ENCODE results near the gene ZNF554. TPM values are rescaled to one million over a fixed set of nuclear protein-coding genes. Genes with fewer than 3 reads are reported as not detected.

ZNF554 gene
- total RNA-seq, 4 donors from 2014 or later = 0.70 to 5.1 (median 4.0) TPM

DNA sequence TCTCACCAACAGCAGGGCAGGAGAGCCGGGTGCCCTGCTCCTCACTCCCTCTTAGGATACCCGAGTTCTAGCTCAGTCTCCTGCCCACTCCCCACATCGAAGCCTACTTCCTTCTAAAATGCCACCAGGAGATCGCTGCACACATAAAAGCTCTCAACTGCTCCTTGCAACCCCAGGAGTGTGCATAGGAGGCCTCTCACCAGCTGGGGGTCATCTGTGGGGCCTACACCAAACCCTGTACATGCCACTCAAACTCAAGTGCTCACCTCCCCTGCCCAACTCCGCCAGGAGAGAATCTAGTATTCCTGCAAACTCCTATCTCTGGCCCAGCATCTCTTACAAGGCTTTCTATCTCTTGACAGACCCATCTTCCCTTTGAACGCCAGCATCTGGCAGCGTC is 39.4 kb upstream of the ZNF554 start:
- peaks cover 0 to 32% (median 0%) of the 10 kb centered on the region in 3 donors for H3K36me3 ChIP-seq
- H3K4me3 ChIP-seq = no peak overlapping the region
- 84 to 85% methylated on average over 4 to 5 of the region's 7 CpGs for WGBS, 2 donors
- no peaks in the 10 kb centered on the region for H3K27me3 ChIP-seq
- no peak for DNase-seq
- no peak overlapping the region for H3K27ac ChIP-seq
- TF ChIP-seq, protein P1, sequence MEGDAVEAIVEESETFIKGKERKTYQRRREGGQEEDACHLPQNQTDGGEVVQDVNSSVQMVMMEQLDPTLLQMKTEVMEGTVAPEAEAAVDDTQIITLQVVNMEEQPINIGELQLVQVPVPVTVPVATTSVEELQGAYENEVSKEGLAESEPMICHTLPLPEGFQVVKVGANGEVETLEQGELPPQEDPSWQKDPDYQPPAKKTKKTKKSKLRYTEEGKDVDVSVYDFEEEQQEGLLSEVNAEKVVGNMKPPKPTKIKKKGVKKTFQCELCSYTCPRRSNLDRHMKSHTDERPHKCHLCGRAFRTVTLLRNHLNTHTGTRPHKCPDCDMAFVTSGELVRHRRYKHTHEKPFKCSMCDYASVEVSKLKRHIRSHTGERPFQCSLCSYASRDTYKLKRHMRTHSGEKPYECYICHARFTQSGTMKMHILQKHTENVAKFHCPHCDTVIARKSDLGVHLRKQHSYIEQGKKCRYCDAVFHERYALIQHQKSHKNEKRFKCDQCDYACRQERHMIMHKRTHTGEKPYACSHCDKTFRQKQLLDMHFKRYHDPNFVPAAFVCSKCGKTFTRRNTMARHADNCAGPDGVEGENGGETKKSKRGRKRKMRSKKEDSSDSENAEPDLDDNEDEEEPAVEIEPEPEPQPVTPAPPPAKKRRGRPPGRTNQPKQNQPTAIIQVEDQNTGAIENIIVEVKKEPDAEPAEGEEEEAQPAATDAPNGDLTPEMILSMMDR (IDR thresholded peaks at IDR 0.05) = no peak
- no peak for TF ChIP-seq POLR2A (IDR thresholded peaks at IDR 0.05)
- H3K9me3 ChIP-seq = no peaks in the 10 kb centered on the region
- intact Hi-C loops (cut with DNase I) = no loop called here
- peaks cover 24 to 73% (median 31%) of the 10 kb centered on the region in 3 donors for H3K4me1 ChIP-seq

DNA sequence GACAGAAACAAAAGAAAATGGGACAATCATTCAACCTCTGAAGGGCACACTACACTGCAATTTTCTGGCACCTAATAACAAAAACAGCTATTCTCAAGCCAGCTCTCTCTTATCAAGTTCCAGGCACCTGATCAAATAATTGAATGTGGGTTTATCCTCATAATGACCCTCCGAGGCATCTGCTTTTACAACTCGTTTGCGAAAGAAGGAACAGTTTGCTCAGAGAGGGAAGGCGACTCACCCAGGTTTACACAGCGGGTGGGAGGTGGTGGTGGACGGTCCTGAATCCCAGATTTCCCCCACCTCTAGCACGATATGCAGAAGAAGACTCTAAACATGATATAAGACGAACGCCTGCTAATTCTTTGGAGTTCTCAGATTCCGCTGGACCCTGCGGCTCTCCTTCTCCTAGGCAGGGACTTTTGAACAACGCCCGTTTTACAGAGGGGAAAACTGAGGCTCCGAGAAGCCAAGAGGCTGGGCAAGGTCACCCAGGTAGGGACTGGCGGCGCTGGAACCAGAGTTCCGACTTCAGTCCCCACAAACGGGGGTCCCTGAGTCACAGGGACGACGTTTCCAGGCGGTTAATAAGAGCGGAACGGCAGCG is 37.2 kb upstream of the ZNF554 start:
- no peak for TF ChIP-seq POLR2A (IDR thresholded peaks at IDR 0.05)
- TF ChIP-seq, protein P1 (IDR thresholded peaks at IDR 0.05) = no peak
- peak overlapping the region; percentile 76 to 100 (median 97) for H3K4me3 ChIP-seq
- intact Hi-C loops (cut with DNase I) = no loop called here
- no peaks in the 10 kb centered on the region for H3K9me3 ChIP-seq
- DNase-seq = no peak
- WGBS, 2 donors = 0 to 2% methylated on average over 11 to 15 of the region's 24 CpGs
- no peaks in the 10 kb centered on the region for H3K27me3 ChIP-seq
- peaks cover 32 to 77% (median 38%) of the 10 kb centered on the region in 3 donors for H3K4me1 ChIP-seq
- H3K36me3 ChIP-seq = peaks cover 0 to 24% (median 0%) of the 10 kb centered on the region in 3 donors
- peak overlapping the region; percentile 88 to 100 (median 99) for H3K27ac ChIP-seq

DNA sequence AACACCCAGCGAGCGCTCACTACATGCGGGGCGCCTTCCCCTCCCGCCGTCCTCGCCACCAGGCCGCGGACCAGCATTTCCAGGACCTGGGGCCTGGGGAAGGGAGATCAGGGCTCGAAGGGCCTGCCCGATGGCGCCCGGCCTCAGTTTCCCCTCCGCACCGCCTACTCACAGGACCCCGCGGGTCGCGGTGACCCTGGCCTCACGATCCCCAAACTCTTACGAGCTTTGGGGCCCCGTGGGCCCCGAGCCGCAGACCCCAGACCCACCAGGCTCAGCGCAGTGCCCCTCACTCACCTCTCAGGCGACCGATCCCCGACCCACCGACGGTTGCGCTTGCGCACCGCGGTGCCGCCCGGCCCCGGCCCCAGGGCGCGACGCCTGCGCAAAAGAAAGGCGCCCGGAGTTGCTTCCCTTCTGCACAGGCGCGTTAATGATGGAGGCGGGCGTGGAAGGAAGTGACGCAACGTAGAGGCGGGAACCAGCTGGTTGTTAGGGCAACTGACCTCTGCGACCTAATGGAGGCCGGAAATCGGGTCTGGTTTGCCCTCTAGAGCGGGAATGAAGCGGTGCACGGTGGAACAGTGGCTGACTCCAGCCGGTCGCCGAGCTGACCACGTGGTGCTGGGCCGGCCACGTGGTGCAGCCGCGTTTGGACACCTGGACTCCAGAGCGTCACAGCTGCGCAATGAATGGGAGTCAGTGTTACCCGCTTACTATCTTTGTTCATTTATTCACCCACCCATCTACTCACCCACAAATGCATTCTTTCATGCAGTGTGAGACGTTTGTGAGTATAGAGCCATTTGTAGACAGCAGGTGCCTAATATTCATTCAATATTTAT is 36.5 kb upstream of the ZNF554 start, which contains the start of gene SGTA:
TSS of gene SGTA (minus strand) at position 338 of the 845 bp plus-strand sequence. CDS start 14,205 bp downstream, outside the sequence.
- TF ChIP-seq, protein P1 (IDR thresholded peaks at IDR 0.05) = peak; percentile 22 to 67 (median 48)
- peak in 3 of 4 donors; percentile 79 to 85 (median 80) for TF ChIP-seq POLR2A (IDR thresholded peaks at IDR 0.05)
- no peaks in the 10 kb centered on the region for H3K27me3 ChIP-seq
- intact Hi-C loops (cut with DNase I) = no loop called here
- peak within 1 kb of the TSS; percentile 76 to 100 (median 97) for H3K4me3 ChIP-seq
- H3K4me1 ChIP-seq = peaks cover 32 to 77% (median 38%) of the 10 kb centered on the region in 3 donors
- H3K9me3 ChIP-seq = no peaks in the 10 kb centered on the region
- H3K27ac ChIP-seq = peak within 1 kb of the TSS; percentile 88 to 100 (median 99)
- peaks cover 0 to 18% (median 0%) of the 10 kb centered on the region in 3 donors for H3K36me3 ChIP-seq
- DNase-seq = peak; percentile 87
- WGBS, 2 donors = 2 to 10% methylated on average over 2 to 12 of the region's 68 CpGs

DNA sequence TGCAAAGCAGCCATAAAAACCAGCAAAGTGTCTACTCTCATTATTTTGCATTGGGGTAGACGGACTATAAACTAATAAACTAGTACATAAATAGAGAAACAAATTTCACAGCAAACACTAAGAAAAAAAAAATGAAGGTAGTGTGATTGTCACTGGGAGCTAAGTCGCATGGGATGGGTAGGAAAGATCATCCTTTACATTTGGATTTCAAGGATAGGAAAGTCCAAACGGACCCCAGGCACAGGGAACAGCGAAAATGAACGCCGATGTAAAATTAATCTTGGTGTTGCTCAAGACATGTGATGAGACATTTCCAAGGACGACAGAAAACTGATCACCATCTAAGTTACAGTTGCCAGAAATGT is 35.9 kb upstream of the ZNF554 start:
- DNase-seq = no peak
- Histone ChIP-seq H3K9me3 (no peaks in the 10 kb centered on the region), H3K4me1 (peaks cover 32 to 76% (median 38%) of the 10 kb centered on the region in 3 donors), H3K27me3 (no peaks in the 10 kb centered on the region), H3K4me3 (peak overlapping the region; percentile 76 to 100 (median 97)), H3K27ac (peak overlapping the region; percentile 88 to 100 (median 99)), H3K36me3 (peaks cover 0 to 12% (median 0%) of the 10 kb centered on the region in 3 donors)
- 73 to 75% methylated on average over 7 of the region's 7 CpGs for WGBS, 2 donors
- intact Hi-C loops (cut with DNase I) = no loop called here
- TF ChIP-seq, protein P1 (IDR thresholded peaks at IDR 0.05) = no peak
- TF ChIP-seq POLR2A (IDR thresholded peaks at IDR 0.05) = no peak

All from esophagus squamous epithelium (tissue), 5 donors.